Stimulated activated CD8-positive, alpha-beta memory T cell treated with anti-CD3 and anti-CD28 coated beads, Interleukin-12 subunit alpha, Interleukin-12 subunit beta, amount 100 ng/mL, for 24 hours (primary cell): Measurements from ENCODE around the gene SEMA3B.
"Not testable (repeated sequence)": the region's sequence is repeated elsewhere in the genome, so short reads cannot be mapped to it uniquely, and the experiment has no call there.

Experiments used
- DNase-seq: peaks from one replicate; pipeline ENCODE4 v3.0.0-alpha.2; 2020; ENCODE audit errors: extremely low read depth

Gene SEMA3B

GRCh38 chr3:50237754-50238548, 31.0 kb upstream of the SEMA3B start:
- DNase-seq = peak; percentile 71

DNA sequence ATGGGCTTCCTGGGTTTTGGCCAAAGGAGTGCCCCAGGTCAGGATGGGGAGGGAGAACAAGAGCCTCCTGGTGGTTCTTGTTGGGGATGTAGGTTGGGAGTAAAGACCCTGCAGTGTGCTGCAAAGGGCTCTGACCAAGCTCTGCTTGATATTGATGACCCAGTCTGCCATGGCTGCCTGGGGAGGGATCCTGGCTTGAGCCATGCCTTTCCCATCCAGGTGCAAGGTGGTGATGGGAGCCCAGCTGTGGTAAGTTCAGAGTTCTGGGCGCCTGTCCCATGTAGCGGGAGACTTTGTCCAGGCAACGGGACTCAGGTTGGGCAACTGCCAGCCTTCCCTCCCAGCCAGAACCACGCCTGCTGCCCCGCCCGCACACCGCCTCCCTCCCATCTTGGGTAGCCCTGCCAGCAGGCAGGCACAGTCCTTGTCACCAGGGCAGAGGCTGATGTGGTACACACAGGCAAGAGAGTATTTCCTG, 30.4 kb upstream of the SEMA3B start:
- DNase-seq = no peak

DNA sequence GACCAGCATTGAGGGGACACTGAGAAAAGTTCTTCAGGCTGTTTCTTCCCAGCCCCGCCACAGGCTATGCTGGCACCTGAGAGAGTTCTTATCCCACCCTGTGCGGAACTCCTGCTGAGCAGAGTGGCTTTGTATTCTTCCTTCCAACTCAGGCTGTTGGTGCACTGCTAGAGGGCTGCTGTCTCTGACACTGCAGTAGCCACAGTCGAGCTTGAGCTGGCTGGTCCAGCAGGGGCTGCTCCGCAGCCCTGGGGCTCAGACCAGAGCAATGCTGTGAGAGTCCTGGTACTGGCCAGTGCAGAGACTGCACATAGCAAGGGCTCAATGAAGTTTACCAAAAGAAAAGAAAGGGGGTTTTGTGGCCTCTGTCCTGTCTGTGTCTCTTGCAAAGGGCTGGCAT, 29.3 kb upstream of the SEMA3B start:
- DNase-seq = no peak

GRCh38 chr3:50241163-50241562, 27.8 kb upstream of the SEMA3B start:
- DNase-seq = no peak

- no peak for DNase-seq
These were observed 27.1 kb upstream of the SEMA3B start for GRCh38 chr3:50241713-50242380.

- no peak for DNase-seq
These were observed 26.6 kb upstream of the SEMA3B start for GRCh38 chr3:50242381-50242770.

DNA sequence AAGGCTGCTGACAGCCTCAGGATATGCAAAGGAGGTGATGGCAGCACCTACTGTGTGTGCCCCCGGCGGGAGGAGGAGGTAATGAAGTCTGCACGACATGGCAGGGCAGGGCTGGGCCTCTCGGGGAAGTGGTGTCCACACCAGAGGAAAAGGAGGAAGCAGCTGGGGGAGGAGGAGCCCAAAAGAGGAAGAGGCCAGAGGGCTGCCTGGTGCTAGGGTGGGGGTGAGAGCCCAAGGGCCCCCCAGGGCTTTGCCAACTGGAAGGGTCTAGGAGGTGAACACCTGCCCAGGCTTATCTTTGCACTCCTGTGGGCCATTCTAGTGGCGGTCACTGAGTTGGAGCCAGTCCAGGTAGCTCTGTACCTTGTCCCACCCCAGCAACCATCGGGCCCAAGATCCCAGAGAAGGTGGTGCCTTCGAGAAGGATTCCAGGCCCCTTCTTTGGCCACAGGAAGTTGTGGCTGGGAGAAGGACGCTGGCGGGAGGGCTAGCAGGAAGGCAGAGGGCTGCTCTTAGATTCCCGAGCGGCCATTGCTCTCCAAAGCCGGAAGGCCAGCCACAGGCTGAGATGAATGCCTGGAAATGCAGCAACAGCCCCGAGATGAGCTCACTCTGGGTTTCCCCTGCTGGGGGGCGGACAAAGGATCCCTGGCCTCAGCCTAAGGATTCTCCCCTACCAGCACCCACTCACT, 25.9 kb upstream of the SEMA3B start:
- DNase-seq = no peak

GRCh38 chr3:50243543-50243895, 25.4 kb upstream of the SEMA3B start:
- no peak for DNase-seq

- not testable (repeated sequence) for DNase-seq
These were observed 24.1 kb upstream of the SEMA3B start for GRCh38 chr3:50244813-50245212.

- no peak for DNase-seq
These were observed 23.6 kb upstream of the SEMA3B start for GRCh38 chr3:50245251-50245745.

- DNase-seq = peak; percentile 83
These were observed 23.0 kb upstream of the SEMA3B start for GRCh38 chr3:50245831-50246516.

DNA sequence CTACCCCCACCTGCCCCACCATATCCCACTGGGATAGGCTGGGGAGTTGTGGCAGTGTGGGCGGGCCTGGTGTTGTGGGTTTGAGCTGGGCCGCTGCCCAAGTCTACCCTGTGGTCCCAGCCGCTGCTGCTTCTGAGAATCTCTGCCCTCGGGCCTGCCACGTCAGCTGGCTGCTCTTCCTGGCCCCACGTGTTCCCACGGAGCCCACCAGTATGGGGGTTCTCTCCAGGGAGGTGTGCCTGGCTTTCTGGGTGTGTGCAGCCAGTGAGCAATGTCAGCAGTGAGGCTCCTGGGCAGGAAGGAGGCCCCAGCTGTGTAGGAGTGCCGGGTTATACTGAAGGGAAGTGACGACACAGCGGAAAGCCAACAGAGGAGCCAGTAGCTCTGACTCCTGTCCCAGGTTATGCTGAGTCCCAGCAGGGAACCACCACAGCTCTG, 22.4 kb upstream of the SEMA3B start:
- DNase-seq = peak; percentile 69

DNA sequence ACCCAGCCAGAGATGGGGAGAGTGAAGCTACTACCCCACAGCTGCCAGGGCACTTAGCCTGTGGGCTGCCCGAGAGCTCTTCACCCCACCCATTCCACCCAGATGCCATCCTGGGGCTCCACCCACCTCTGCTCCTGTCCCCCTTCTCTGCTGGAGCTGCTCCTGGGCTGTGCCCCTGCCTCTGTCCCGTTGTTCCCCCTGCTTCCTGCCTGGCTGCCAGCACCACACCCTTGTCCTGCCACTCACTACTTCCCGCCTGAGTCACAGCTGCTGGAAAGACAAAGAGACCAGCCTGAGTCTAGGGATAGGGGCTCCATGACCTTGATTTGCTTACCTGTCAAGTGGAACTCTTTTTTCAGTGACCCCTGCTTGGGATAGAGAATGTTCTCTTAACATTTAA, 20.6 kb upstream of the SEMA3B start:
- DNase-seq = no peak

DNA sequence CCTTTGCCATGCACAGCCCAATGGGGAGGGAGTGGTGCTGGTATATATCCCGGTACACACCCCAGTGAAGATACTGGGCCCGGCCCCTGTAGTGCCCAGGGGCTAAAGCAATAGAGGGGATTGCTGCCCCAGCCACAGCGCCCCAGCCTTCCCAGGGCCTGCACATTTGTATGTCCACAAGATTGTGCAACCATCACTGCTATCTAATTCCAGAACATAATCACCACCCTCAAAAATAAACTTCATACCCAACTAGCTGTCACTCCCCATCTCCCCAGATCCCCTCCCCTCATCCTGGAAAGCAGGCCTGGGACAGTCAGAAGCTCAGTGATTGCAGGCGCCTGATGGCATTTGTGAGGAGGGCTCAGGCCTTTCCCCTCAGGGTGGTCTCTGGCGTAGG, 19.5 kb upstream of the SEMA3B start:
- no peak for DNase-seq

GRCh38 chr3:50250514-50250913, 18.4 kb upstream of the SEMA3B start:
- DNase-seq = no peak

DNA sequence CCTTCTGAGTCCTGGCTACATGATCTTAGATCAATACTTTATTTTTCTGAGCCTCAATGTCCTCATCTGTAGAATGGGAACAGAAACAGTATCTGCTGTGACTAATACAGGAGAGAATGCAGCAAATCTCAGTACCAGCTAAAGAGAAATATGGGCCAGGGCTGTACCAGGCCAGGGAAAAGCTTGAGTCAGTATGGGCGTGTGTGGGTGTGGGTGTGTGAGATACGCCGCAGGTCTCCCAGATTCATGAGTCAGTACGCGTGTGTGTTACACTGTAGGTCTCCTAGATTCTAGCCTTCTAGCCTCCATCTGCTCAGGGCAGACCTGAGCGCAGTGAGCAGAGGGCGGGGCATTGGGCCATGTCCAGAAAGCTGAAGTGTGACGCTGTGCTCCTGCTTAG, 17.7 kb upstream of the SEMA3B start:
- no peak for DNase-seq

- DNase-seq = no peak
These were observed 14.2 kb upstream of the SEMA3B start for GRCh38 chr3:50254577-50255250.

DNA sequence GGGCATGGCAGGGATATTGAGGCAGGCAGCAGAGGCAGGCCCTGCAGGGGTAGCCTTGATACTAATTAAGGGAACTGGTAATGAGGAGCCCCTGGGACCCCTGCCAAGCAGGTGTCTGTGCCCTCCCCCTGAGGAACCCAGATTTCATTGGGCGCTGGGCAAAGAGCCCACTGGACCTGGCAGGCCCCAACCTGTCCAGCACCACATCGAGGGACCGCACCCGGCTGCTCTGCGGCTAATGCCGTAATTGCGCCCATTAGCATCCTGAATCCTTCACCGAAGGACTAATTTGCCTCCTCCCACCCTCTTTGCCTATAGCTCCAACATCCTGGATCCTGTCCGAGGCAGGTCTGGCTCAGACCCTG, 13.7 kb upstream of the SEMA3B start:
- no peak for DNase-seq

DNA sequence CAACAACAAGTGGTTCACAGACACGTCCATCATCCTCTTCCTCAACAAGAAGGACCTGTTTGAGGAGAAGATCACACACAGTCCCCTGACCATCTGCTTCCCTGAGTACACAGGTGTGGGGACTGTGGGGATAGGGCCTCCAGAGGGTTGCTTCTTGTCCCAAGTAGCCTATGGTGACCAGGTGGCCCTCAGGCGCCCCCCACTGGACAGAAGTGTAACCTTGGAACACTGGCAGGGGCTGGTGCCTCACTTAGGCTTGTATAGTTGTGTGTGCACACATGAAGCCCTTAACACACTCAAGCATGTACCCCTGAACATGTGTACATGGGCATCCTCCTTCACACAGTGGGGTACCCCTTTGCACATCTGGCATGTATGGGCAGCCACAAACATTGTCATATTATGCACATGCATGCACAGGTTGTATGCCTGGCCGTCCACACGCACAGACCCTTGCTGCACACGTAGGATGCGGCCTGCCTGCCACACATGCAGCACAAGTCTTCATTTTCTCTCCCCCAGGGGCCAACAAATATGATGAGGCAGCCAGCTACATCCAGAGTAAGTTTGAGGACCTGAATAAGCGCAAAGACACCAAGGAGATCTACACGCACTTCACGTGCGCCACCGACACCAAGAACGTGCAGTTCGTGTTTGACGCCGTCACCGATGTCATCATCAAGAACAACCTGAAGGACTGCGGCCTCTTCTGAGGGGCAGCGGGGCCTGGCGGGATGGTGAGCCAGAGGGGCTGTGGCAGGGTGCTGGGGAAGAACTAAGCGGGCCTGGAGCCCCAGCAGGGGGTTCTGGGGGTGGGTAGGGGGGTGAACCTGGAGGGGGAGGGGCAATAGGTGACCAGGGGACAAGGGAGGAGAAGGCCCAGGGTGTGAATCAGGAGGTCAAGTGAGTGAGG, 11.7 kb upstream of the SEMA3B start:
- DNase-seq = no peak

DNA sequence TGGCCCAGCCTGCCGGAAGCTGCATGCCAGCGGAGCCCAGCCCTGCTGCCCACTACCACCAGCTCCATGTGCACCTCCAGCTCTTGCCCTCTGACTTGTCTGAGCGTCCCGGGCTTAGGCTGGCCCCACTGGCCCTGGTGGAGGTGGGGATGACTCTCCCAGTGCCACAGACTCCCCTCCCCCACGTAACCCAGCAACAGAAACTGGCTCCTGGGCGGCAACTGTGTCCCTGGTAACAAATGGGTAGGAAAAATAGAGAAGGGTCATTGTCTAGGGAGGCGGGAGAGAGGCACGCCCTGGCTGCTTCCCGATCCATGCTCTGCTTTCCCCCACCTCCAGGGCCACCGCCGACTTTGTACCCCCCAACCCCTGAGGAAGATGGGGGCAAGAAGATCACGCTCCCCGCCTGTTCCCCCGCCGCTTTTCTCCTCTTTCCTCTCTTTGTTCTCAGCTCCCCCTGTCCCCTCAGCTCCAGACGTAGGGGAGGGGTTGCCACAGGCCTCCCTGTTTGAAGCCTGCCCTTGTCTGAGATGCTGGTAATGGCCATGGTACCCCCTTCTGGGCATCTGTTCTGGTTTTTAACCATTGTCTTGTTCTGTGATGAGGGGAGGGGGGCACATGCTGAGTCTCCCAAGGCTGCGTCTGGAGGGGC, 10.8 kb upstream of the SEMA3B start:
- no peak for DNase-seq
